SK-N-SH treated with all-trans-retinoic acid at 6 μM for 48 hours (cell line): ENCODE measurements around the gene EN1.

Experiments
- ATAC-seq: fragments of 200-7000 bp; cut with Tn5 transposase; 3 replicates; pipeline ENCODE4 v1.9.1; 2020; ENCODE audit warnings: mild to moderate bottlenecking, moderate library complexity
- BACH2 ChIP-seq: fragments of 250-450 bp; sonication (Bioruptor Pico); IDR thresholded peaks from 2 replicates; pipeline ENCODE4 v1.9.0; 2021; ENCODE audit warnings: mild to moderate bottlenecking, borderline replicate concordance
- CREB5 ChIP-seq: fragments of 250-450 bp; sonication (Bioruptor Pico); IDR thresholded peaks from 2 replicates; pipeline ENCODE4 v1.5.1; 2020; ENCODE audit warnings: low read depth, mild to moderate bottlenecking, moderate library complexity
- CSDC2 ChIP-seq: fragments of 250-450 bp; sonication (Bioruptor Pico); IDR thresholded peaks from 2 replicates; pipeline ENCODE4 v1.5.0; 2020; ENCODE audit warnings: mild to moderate bottlenecking, moderate library complexity
- CSRNP3 ChIP-seq: fragments of 250-450 bp; sonication (Bioruptor Pico); IDR thresholded peaks from 2 replicates; pipeline ENCODE4 v1.5.1; 2021; ENCODE audit warnings: mild to moderate bottlenecking, moderate library complexity
- ESRRG ChIP-seq: fragments of 250-450 bp; sonication (Bioruptor Pico); IDR thresholded peaks from 2 replicates; pipeline ENCODE4 v1.6.1; 2021; ENCODE audit warnings: mild to moderate bottlenecking
- GLIS3 ChIP-seq: fragments of 250-450 bp; sonication (Bioruptor Pico); IDR thresholded peaks from 2 replicates; pipeline ENCODE4 v1.5.0; 2020; ENCODE audit warnings: mild to moderate bottlenecking, moderate library complexity
- ISL1 ChIP-seq: fragments of 250-450 bp; sonication (Bioruptor Pico); IDR thresholded peaks from 2 replicates; pipeline ENCODE4 v2.1.2; 2022; ENCODE audit warnings: mild to moderate bottlenecking, moderate library complexity
- OSR1 ChIP-seq: fragments of 250-450 bp; sonication (Bioruptor Pico); IDR thresholded peaks from 2 replicates; pipeline ENCODE4 v1.8.0; 2022; ENCODE audit warnings: moderate library complexity, mild to moderate bottlenecking, inconsistent platforms
- PATZ1 ChIP-seq: fragments of 250-450 bp; sonication (Bioruptor Pico); IDR thresholded peaks from 2 replicates; pipeline ENCODE4 v1.8.0; 2020; ENCODE audit warnings: mild to moderate bottlenecking, moderate library complexity, borderline replicate concordance
- POU6F1 ChIP-seq: fragments of 250-450 bp; sonication (Bioruptor Pico); IDR thresholded peaks from 2 replicates; pipeline ENCODE4 v1.8.0; 2021; ENCODE audit warnings: low read depth, mild to moderate bottlenecking, moderate library complexity, borderline replicate concordance
- PPARA ChIP-seq: fragments of 250-450 bp; sonication (Bioruptor Pico); IDR thresholded peaks from 2 replicates; pipeline ENCODE4 v1.5.0; 2020; ENCODE audit warnings: mild to moderate bottlenecking, borderline replicate concordance
- RARB ChIP-seq: fragments of 250-450 bp; sonication (Bioruptor Pico); IDR thresholded peaks from 2 replicates; pipeline ENCODE4 v1.8.0; 2021; ENCODE audit warnings: mild to moderate bottlenecking, moderate library complexity
- SNAI2 ChIP-seq: fragments of 250-450 bp; sonication (Bioruptor Pico); IDR thresholded peaks from 2 replicates; pipeline ENCODE4 v1.5.0; 2020; ENCODE audit warnings: mild to moderate bottlenecking, moderate library complexity
- TCF4 ChIP-seq: fragments of 250-450 bp; sonication (Bioruptor Pico); IDR thresholded peaks from 2 replicates; pipeline ENCODE4 v1.8.0; 2021; ENCODE audit warnings: mild to moderate bottlenecking, moderate library complexity, borderline replicate concordance
- TOX ChIP-seq: fragments of 250-450 bp; sonication (Bioruptor Pico); IDR thresholded peaks from 2 replicates; pipeline ENCODE4 v1.8.0; 2021; ENCODE audit warnings: mild to moderate bottlenecking, moderate library complexity, borderline replicate concordance
- TSHZ2 ChIP-seq: fragments of 250-450 bp; sonication (Bioruptor Pico); IDR thresholded peaks from 2 replicates; pipeline ENCODE4 v1.5.0; 2020; ENCODE audit warnings: mild to moderate bottlenecking, moderate library complexity
- ZFP3 ChIP-seq: fragments of 250-450 bp; sonication (Bioruptor Pico); IDR thresholded peaks from 2 replicates; pipeline ENCODE4 v1.5.0; 2020; ENCODE audit warnings: mild to moderate bottlenecking, moderate library complexity
- ZFP30 ChIP-seq: fragments of 450-650 bp; formaldehyde crosslinking; IDR thresholded peaks from 2 replicates; pipeline ENCODE4 v1.5.0; 2022; ENCODE audit warnings: mild to moderate bottlenecking, moderate library complexity
- ZNF70 ChIP-seq: fragments of 450-650 bp; formaldehyde crosslinking; IDR thresholded peaks from 2 replicates; pipeline ENCODE4 v1.5.0; 2020; ENCODE audit warnings: mild to moderate bottlenecking, moderate library complexity
- ZNF8 ChIP-seq: fragments of 450-650 bp; formaldehyde crosslinking; IDR thresholded peaks from 2 replicates; pipeline ENCODE4 v1.5.0; 2020; ENCODE audit warnings: mild to moderate bottlenecking, moderate library complexity

Gene EN1

GRCh38 chr2:118878531-118879149, 31.2 kb upstream of the EN1 start (continued):
- TF ChIP-seq SNAI2 = no peak
- TF ChIP-seq ZFP3 = no peak
- TF ChIP-seq GLIS3 (CRISPR knock-in tag) = no peak
- no peak for TF ChIP-seq ISL1 (CRISPR knock-in tag)
- no peak for TF ChIP-seq ESRRG (CRISPR knock-in tag)
- TF ChIP-seq OSR1 (CRISPR knock-in tag) = no peak
- no peak for TF ChIP-seq CSDC2 (CRISPR knock-in tag)

GRCh38 chr2:118875318-118875717, 27.9 kb upstream of the EN1 start:
- no peak for TF ChIP-seq RARB (CRISPR knock-in tag)
- no peak for TF ChIP-seq GLIS3 (CRISPR knock-in tag)
- TF ChIP-seq TSHZ2 (CRISPR knock-in tag) = no peak
- TF ChIP-seq TOX (CRISPR knock-in tag) = no peak
- TF ChIP-seq ZNF8 (CRISPR knock-in tag) = no peak
- TF ChIP-seq TCF4 (CRISPR knock-in tag) = no peak
- TF ChIP-seq ZNF70 = no peak
- TF ChIP-seq PATZ1 = no peak
- TF ChIP-seq CREB5 (CRISPR knock-in tag) = no peak
- no peak for ATAC-seq

GRCh38 chr2:118874324-118874723, 26.9 kb upstream of the EN1 start:
- TF ChIP-seq GLIS3 (CRISPR knock-in tag) = no peak
- TF ChIP-seq ZFP30 (CRISPR knock-in tag) = no peak
- no peak for TF ChIP-seq CSRNP3 (CRISPR knock-in tag)
- TF ChIP-seq PPARA (CRISPR knock-in tag) = no peak
- no peak for TF ChIP-seq TOX (CRISPR knock-in tag)
- no peak for TF ChIP-seq CREB5 (CRISPR knock-in tag)
- TF ChIP-seq POU6F1 (CRISPR knock-in tag) = no peak
- no peak for TF ChIP-seq BACH2 (CRISPR knock-in tag)
- ATAC-seq = no peak
